HG02678 (cell line): ENCODE results near the gene SIGMAR1.
A peak's percentile ranks its signal among the peaks of the same experiment; 100 is the strongest.
"Not testable (repeated sequence)": the region's sequence is repeated elsewhere in the genome, so short reads cannot be mapped to it uniquely, and the experiment has no call there.

Experiments used
- ATAC-seq: cut with Tn5 transposase; IDR thresholded peaks from one replicate; pipeline ENCODE4 v1.9.1; 2021; ENCODE audit warnings: mild to moderate bottlenecking, moderate library complexity; ENCODE audit not compliant: unreplicated experiment

The SIGMAR1 gene

GRCh38 chr9:34655394-34655793 is 17.8 kb upstream of the SIGMAR1 start:
- no peak for ATAC-seq

- no peak for ATAC-seq
Measured at GRCh38 chr9:34654323-34655051, 16.9 kb upstream of the SIGMAR1 start.

GRCh38 chr9:34653151-34654072 is 15.8 kb upstream of the SIGMAR1 start:
- ATAC-seq = no peak

- no peak for ATAC-seq
Measured at GRCh38 chr9:34652602-34653000, 15.0 kb upstream of the SIGMAR1 start.

- ATAC-seq = no peak
Measured at GRCh38 chr9:34651876-34652601, 14.5 kb upstream of the SIGMAR1 start, which contains the start of gene IL11RA. IL11RA (plus strand) TSS chr9:34652185; CDS start chr9:34655218, 3,033 bp downstream.

- ATAC-seq = no peak
Measured at GRCh38 chr9:34651321-34651720, 13.7 kb upstream of the SIGMAR1 start.

- ATAC-seq = no peak
Measured at GRCh38 chr9:34650816-34651215, 13.2 kb upstream of the SIGMAR1 start.

GRCh38 chr9:34648673-34649072 is 11.1 kb upstream of the SIGMAR1 start:
- no peak for ATAC-seq

GRCh38 chr9:34647651-34648050 is 10.1 kb upstream of the SIGMAR1 start:
- ATAC-seq = no peak

- ATAC-seq = no peak
Measured at GRCh38 chr9:34647084-34647403, 9.5 kb upstream of the SIGMAR1 start.

- peak; percentile 92 for ATAC-seq
Measured at GRCh38 chr9:34646211-34647083, 8.9 kb upstream of the SIGMAR1 start, which contains the start of gene GALT. GALT (plus strand) TSS chr9:34646675; CDS start chr9:34646705, 30 bp downstream.

GRCh38 chr9:34644766-34645314 is 7.3 kb upstream of the SIGMAR1 start:
- no peak for ATAC-seq

GRCh38 chr9:34642679-34643078 is 5.1 kb upstream of the SIGMAR1 start:
- ATAC-seq = no peak

GRCh38 chr9:34639322-34639721 is 1.7 kb upstream of the SIGMAR1 start:
- not testable (repeated sequence) for ATAC-seq

GRCh38 chr9:34638138-34638445 is 505 bp upstream of the SIGMAR1 start:
- no peak for ATAC-seq

- ATAC-seq = no peak
Measured at GRCh38 chr9:34636791-34637355, 714 bp downstream of the SIGMAR1 start.

- no peak for ATAC-seq
Measured at GRCh38 chr9:34635556-34635955, 2.0 kb downstream of the SIGMAR1 start.

- ATAC-seq = no peak
Measured at GRCh38 chr9:34634551-34635248, 2.9 kb downstream of the SIGMAR1 start.

GRCh38 chr9:34633851-34634550 is 3.6 kb downstream of the SIGMAR1 start:
- no peak for ATAC-seq
